ENCODE measurements around the gene THBS2. TPM values are rescaled to one million over a fixed set of nuclear protein-coding genes. Genes with fewer than 3 reads are reported as not detected.

The THBS2 gene
- total and polyA plus RNA-seq, 2 of the 8 experiments (the other 6 are each of a cell fraction or from before 2014, with no cell fraction given) = 11.0 to 22.5 TPM

GRCh38 chr6:169240125-169240524 lies 13.5 kb downstream of the THBS2 start (continued):
- TF ChIP-seq CHD7 (IDR thresholded peaks at IDR 0.05; ENCODE audit: insufficient replicate concordance, low read length) = no peak
- no peak for TF ChIP-seq ASH2L (IDR thresholded peaks at IDR 0.05; ENCODE audit: low read length)
- TF ChIP-seq SIRT6 (IDR thresholded peaks at IDR 0.05; ENCODE audit: low read length) = no peak
- TF ChIP-seq SIN3A (conservative IDR thresholded peaks at IDR 0.05 in 1 of 2, IDR thresholded peaks at IDR 0.05 in 1 of 2; ENCODE audit: low read depth in 1 of 2, low read length in 2 of 2) = no peak
- no peak for TF ChIP-seq TAF7 (optimal IDR thresholded peaks at IDR 0.05; ENCODE audit: borderline replicate concordance, low read depth, low read length)

Measured in H1 (cell line).